ENCODE results near the gene NFILZ. TPM values are rescaled to one million over a fixed set of nuclear protein-coding genes. Genes with fewer than 3 reads are reported as not detected.

Gene NFILZ, protein sequence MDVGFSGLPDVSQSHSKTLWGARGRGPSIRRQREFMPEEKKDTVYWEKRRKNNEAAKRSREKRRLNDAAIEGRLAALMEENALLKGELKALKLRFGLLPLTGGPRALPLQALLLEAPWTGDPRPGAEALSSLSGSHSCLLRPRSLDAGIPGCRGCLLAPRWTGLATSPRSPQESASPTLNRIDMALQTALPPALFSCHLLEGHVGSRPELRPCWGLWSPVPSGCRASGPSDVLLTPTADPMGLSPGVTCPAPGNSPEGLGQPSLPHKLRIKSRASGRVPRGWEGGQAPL
- total RNA-seq (2021) (not detected in 2 replicates), Bru-seq, nascent RNA (not detected), BruChase-seq, experiment 1, labeled RNA remaining after a 2-hour chase (percentile 17 among the genes with signal in this experiment), BruChase-seq, experiment 2, labeled RNA remaining after a 6-hour chase (not detected)
- long read RNA-seq = 0 reads

DNA sequence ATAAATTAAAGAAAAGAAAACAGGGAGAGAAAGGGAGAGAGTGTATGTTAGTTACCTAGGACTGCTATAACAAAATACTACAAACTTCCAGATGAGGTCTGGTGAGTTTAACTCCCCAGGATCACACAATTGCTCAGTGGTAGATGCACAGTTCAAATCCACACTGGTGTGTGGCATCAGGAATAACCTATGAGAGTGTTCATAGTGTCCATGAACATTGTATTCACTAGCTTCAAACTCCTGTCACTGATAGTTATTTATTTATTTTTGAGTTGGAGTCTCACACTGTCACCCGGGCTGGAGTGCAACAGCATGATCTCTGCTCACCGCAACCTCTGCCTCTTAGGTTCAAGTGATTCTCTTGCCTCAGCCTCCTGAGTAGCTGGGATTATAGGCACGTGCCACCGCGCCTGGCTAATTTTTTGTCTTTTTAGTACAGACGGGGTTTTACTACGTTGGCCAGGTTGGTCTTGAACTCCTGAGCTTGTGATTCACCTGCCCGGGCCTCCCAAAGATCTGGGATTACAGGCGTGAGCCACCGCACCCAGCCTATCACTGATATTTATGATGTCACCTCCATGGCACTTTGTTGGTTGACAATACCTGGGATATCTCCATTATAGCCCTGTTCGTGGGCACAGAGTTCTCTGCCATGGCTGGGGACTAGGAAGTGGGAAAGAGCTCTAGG lies at the start of gene NFILZ:
TSS of gene NFILZ (plus strand) at position 638 of the 688 bp plus-strand sequence. CDS start 46,133 bp downstream, outside the sequence.
- no peaks in the 10 kb centered on the region for H3K36me3 ChIP-seq (ENCODE audit: low read depth)
- no peaks in the 10 kb centered on the region for H3K9me2 ChIP-seq (ENCODE audit: insufficient read depth)
- H2AFZ ChIP-seq = no peak within 1 kb of the TSS
- H3F3A ChIP-seq (ENCODE audit: insufficient read depth, low read depth) = no peaks in the 10 kb centered on the region
- no peaks in the 10 kb centered on the region for H3K9me3 ChIP-seq (ENCODE audit: insufficient read depth, low read depth)
- ChIA-PET POLR2A (ENCODE audit: unreplicated experiment) (no interaction called here), CTCF (no interaction called here)
- H3K4me2 ChIP-seq = no peak within 1 kb of the TSS
- TF ChIP-seq CTCF (conservative IDR thresholded peaks at IDR 0.05) (no peak), EZH2 (IDR thresholded peaks at IDR 0.05; ENCODE audit: low read depth) (no peak)
- intact Hi-C loops (cut with micrococcal nuclease; ENCODE audit: unreplicated experiment) = no loop called here
- peaks cover 10% of the 10 kb centered on the region; the same call in 1 of the 2 replicates for H3K27me3 ChIP-seq (ENCODE audit: insufficient read depth, low read depth)
- BruUV-seq (replicated peaks) = no TSS peak
- H3K27ac ChIP-seq = no peak within 1 kb of the TSS
- no peaks in the 10 kb centered on the region for H3K79me2 ChIP-seq (ENCODE audit: low read depth)
- no peak within 1 kb of the TSS for H3K4me3 ChIP-seq
- DNase-seq = no peak
- no peaks in the 10 kb centered on the region for H4K20me1 ChIP-seq (ENCODE audit: insufficient read depth)
- H3K4me1 ChIP-seq (replicated peaks; ENCODE audit: insufficient read depth) = no peaks in the 10 kb centered on the region

- ChIA-PET CTCF (interaction anchor here (0.5 to 1.2 kb wide), 15 partner anchors 9 to 582 kb away, joined by 3 to 10 read pairs (median 4); partner anchors contain the start of genes MARCHF2, RAB11B and ZNF414), POLR2A (ENCODE audit: unreplicated experiment) (no interaction called here)
- no peak overlapping the region for H3K4me3 ChIP-seq
- no TSS peak for BruUV-seq (replicated peaks)
- no peak overlapping the region for H3K4me2 ChIP-seq
- TF ChIP-seq CTCF (conservative IDR thresholded peaks at IDR 0.05) (peak; percentile 100), EZH2 (IDR thresholded peaks at IDR 0.05; ENCODE audit: low read depth) (no peak)
- H3K9me2 ChIP-seq (ENCODE audit: insufficient read depth) = no peaks in the 10 kb centered on the region
- H3K79me2 ChIP-seq (ENCODE audit: low read depth) = no peaks in the 10 kb centered on the region
- H2AFZ ChIP-seq = no peak overlapping the region
- no peak overlapping the region for H3K27ac ChIP-seq
- H3K4me1 ChIP-seq (replicated peaks; ENCODE audit: insufficient read depth) = peaks cover 19% of the 10 kb centered on the region
- H3K27me3 ChIP-seq (ENCODE audit: insufficient read depth, low read depth) = peaks cover 11% of the 10 kb centered on the region; the same call in 1 of the 2 replicates
- peaks cover 45% of the 10 kb centered on the region for H3F3A ChIP-seq (ENCODE audit: insufficient read depth, low read depth)
- no peaks in the 10 kb centered on the region for H3K36me3 ChIP-seq (ENCODE audit: low read depth)
- no peaks in the 10 kb centered on the region for H4K20me1 ChIP-seq (ENCODE audit: insufficient read depth)
- DNase-seq = peak in 1 of 2 experiments; percentile 72
- intact Hi-C loops (cut with micrococcal nuclease; ENCODE audit: unreplicated experiment) = loop anchor here (5.0 kb wide), 2 partner anchors 112 to 313 kb away; no protein-coding TSS in a partner anchor
- H3K9me3 ChIP-seq (ENCODE audit: insufficient read depth, low read depth) = no peaks in the 10 kb centered on the region
These were observed 49.6 kb upstream of the NFILZ start for GRCh38 chr19:8580710-8581281.
